ENCODE results near the gene NLK. TPM values are rescaled to one million over a fixed set of nuclear protein-coding genes. Genes with fewer than 3 reads are reported as not detected.

NLK gene
- total and polyA plus RNA-seq, 10 of the 15 experiments (the other 5 are each of a cell fraction or from before 2014, with no cell fraction given): 5.0 to 22.9 (median 15.0) TPM

- TF ChIP-seq RELB (IDR thresholded peaks at IDR 0.05; ENCODE audit: low read depth) (no peak), ZNF687 (IDR thresholded peaks at IDR 0.05) (no peak), BRCA1 (IDR thresholded peaks at IDR 0.05; ENCODE audit: low read depth, low read length) (no peak), TBL1XR1 (IDR thresholded peaks at IDR 0.05; ENCODE audit: low read depth, low read length) (no peak), SUPT20H (IDR thresholded peaks at IDR 0.05; ENCODE audit: borderline replicate concordance, control insufficient read depth, low read depth, low read length) (no peak), CHD4 (IDR thresholded peaks at IDR 0.05) (no peak)
Observed at GRCh38 chr17:28029044-28029443, 13.4 kb upstream of the NLK start (continued).

- intact Hi-C loops (cut with micrococcal nuclease; ENCODE audit: unreplicated experiment) (no loop called here), in situ Hi-C loops (cut with MboI) (no loop called here)
- CTCF ChIA-PET: interaction anchor here (0.6 to 1.0 kb wide), 2 partner anchors 11 to 212 kb away, joined by 3 read pairs; no protein-coding TSS in a partner anchor
- RAD21 ChIA-PET (ENCODE audit: unreplicated experiment): interaction anchor here (1.2 kb wide), 1 partner anchor 18 kb away, joined by 3 read pairs; no protein-coding TSS in a partner anchor
- no peak overlapping the region for H3K4me3 ChIP-seq
- POLR2A ChIA-PET: interaction anchor here (0.9 to 1.5 kb wide), 3 partner anchors 11 to 13 kb away, joined by 3 read pairs; partner anchors contain the start of gene NLK
- H3K36me3 ChIP-seq (ENCODE audit: control insufficient read depth in 2 of 2, insufficient read depth in 2 of 2, low read length in 1 of 2): no peaks in the 10 kb centered on the region
- H3K9me3 ChIP-seq (replicated peaks; ENCODE audit: control insufficient read depth, insufficient read depth, low read length): no peaks in the 10 kb centered on the region
- BruUV-seq (replicated peaks): no TSS peak
- no peaks in the 10 kb centered on the region for H4K20me1 ChIP-seq (ENCODE audit: control insufficient read depth, insufficient read depth)
- FAIRE-seq: no peak
- TF ChIP-seq RBBP5 (conservative IDR thresholded peaks at IDR 0.05) (no peak), LARP7 (IDR thresholded peaks at IDR 0.05) (no peak)
- H2AFZ ChIP-seq (ENCODE audit: control insufficient read depth, low read depth, low read length): no peak overlapping the region
- no peaks in the 10 kb centered on the region for H3K4me1 ChIP-seq (ENCODE audit: control insufficient read depth, insufficient read depth, low read length)
- no peak overlapping the region for H3K4me2 ChIP-seq (ENCODE audit: control insufficient read depth, insufficient read depth)
- no peaks in the 10 kb centered on the region for H3K79me2 ChIP-seq (ENCODE audit: control insufficient read depth, insufficient read depth, low read length)
- no peaks in the 10 kb centered on the region for H3K27me3 ChIP-seq (replicated peaks in 1 of 2; ENCODE audit: control insufficient read depth in 2 of 2, insufficient read depth in 2 of 2, low read length in 1 of 2)
- no peak for DNase-seq (ENCODE audit: low read depth, low spot score)
- SMC1A ChIA-PET (ENCODE audit: uncharacterized antibody, unreplicated experiment): interaction anchor here (0.8 to 1.7 kb wide), 4 partner anchors 10 to 145 kb away, joined by 3 to 4 read pairs (median 3); no protein-coding TSS in a partner anchor
- WGBS (ENCODE audit: insufficient coverage, insufficient replicate concordance, low lambda C conversion rate, missing lambda C conversion rate): 21% methylated on average over 3 of the region's 3 CpGs
- no peak overlapping the region for H3K27ac ChIP-seq (ENCODE audit: control insufficient read depth, insufficient read depth)
- no peak overlapping the region for H3K9ac ChIP-seq (ENCODE audit: control insufficient read depth, insufficient read depth, low read length)
- ATAC-seq: no peak
Observed at GRCh38 chr17:28030386-28030785, 12.1 kb upstream of the NLK start.

Measured in GM12878 (cell line).